Measurements from ENCODE around the gene DENND6B. TPM values are rescaled to one million over a fixed set of nuclear protein-coding genes. Genes with fewer than 3 reads are reported as not detected.

The DENND6B gene
- total and polyA plus RNA-seq, 2 of the 13 experiments (the other 11 are each of a cell fraction or from before 2014, with no cell fraction given) = 0.95 to 3.8 TPM

DNA sequence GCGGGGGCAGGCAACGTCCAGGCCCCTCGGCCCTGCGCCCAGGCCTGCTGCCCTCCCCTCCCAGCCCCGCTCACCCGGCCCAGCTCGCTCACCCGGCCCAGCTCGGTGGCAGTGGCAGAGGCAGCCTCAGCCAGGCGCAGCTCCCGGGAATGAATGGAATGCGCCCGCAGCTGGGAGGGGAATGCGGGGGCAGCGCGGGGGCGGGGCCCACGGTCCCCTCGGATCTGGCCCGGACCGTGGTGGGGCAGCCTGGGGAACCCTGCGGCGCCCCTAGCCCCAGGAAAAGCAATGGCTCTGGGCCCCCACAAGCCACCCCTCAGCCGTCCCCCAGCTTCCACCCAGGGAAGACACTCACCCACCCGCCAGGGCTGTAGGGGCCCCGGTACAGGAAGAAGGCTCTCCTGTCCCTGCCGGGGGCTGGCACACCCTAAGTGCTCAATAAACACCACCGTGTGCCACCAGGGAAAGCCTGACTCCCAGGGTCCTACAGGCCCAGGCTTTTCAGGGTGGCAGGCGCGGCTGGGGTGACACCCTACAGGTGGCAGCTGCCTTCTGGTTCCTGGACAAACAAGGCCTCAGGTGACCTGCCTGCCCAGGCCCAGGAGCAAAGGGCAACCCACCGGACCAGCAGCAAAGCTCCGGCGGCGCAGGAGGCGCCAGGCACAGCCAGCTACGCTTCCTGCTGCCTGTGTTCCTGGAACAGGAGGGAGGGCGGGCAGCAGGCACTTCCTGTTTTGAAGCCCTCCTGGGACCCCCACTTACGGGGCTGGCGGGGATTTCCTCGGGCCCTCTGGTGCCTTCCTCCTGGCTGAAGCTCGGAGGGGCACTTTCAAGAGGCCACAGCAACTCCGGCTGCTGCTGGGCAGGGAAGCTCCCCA is 33.1 kb downstream of the DENND6B start (continued):
- TF ChIP-seq SP2 (CRISPR knock-in tag; IDR thresholded peaks at IDR 0.05) (no peak; the same call in 1 of the 2 replicates), MED8 (CRISPR knock-in tag; IDR thresholded peaks at IDR 0.05; ENCODE audit: insufficient replicate concordance) (no peak), ZNF234 (CRISPR knock-in tag; conservative IDR thresholded peaks at IDR 0.05) (no peak), TBX3 (IDR thresholded peaks at IDR 0.05; ENCODE audit: borderline replicate concordance) (peak; percentile 69; the same call in 1 of the 2 replicates), HIVEP1 (CRISPR knock-in tag; IDR thresholded peaks at IDR 0.05) (peak; percentile 84), ZNF562 (CRISPR knock-in tag; IDR thresholded peaks at IDR 0.05; ENCODE audit: borderline replicate concordance) (no peak), ARNTL (CRISPR knock-in tag; IDR thresholded peaks at IDR 0.05) (0 out of 2 replicates have a peak, but pooled peaks have one; percentile 32), SNAI1 (CRISPR knock-in tag; IDR thresholded peaks at IDR 0.05; ENCODE audit: borderline replicate concordance) (0 out of 2 replicates have a peak, but pooled peaks have one; percentile 19), JARID2 (CRISPR knock-in tag; IDR thresholded peaks at IDR 0.05; ENCODE audit: insufficient replicate concordance) (no peak), ZSCAN20 (CRISPR knock-in tag; IDR thresholded peaks at IDR 0.05; ENCODE audit: borderline replicate concordance) (no peak), NR2C2 (CRISPR knock-in tag; IDR thresholded peaks at IDR 0.05; ENCODE audit: borderline replicate concordance) (peak; percentile 65), MAFK (conservative IDR thresholded peaks at IDR 0.05 in 1 of 2, IDR thresholded peaks at IDR 0.05 in 1 of 2; ENCODE audit: low read length in 2 of 2) (no peak), ZNF101 (CRISPR knock-in tag; IDR thresholded peaks at IDR 0.05; ENCODE audit: borderline replicate concordance, low read depth) (no peak), SRSF4 (IDR thresholded peaks at IDR 0.05; ENCODE audit: low read depth, low read length, poor library complexity, severe bottlenecking) (no peak), ZFX (CRISPR knock-in tag; IDR thresholded peaks at IDR 0.05; ENCODE audit: low read depth) (peak; percentile 98), ZNF446 (CRISPR knock-in tag; IDR thresholded peaks at IDR 0.05) (peak; percentile 46; the same call in 1 of the 2 replicates), MEIS2 (CRISPR knock-in tag; IDR thresholded peaks at IDR 0.05) (peak; percentile 78), HOXA7 (CRISPR knock-in tag; IDR thresholded peaks at IDR 0.05) (no peak), ZSCAN30 (CRISPR knock-in tag; IDR thresholded peaks at IDR 0.05) (no peak), DNMT1 (CRISPR knock-in tag; IDR thresholded peaks at IDR 0.05) (no peak), DNMT3B (CRISPR knock-in tag; conservative IDR thresholded peaks at IDR 0.05) (no peak), ARNT (IDR thresholded peaks at IDR 0.05) (no peak)
- TF ChIP-seq, protein P1, sequence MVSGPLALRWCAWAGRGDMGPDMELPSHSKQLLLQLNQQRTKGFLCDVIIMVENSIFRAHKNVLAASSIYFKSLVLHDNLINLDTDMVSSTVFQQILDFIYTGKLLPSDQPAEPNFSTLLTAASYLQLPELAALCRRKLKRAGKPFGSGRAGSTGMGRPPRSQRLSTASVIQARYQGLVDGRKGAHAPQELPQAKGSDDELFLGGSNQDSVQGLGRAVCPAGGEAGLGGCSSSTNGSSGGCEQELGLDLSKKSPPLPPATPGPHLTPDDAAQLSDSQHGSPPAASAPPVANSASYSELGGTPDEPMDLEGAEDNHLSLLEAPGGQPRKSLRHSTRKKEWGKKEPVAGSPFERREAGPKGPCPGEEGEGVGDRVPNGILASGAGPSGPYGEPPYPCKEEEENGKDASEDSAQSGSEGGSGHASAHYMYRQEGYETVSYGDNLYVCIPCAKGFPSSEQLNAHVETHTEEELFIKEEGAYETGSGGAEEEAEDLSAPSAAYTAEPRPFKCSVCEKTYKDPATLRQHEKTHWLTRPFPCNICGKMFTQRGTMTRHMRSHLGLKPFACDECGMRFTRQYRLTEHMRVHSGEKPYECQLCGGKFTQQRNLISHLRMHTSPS (CRISPR knock-in tag; IDR thresholded peaks at IDR 0.05; ENCODE audit: low read depth) = peak; percentile 99
- TF ChIP-seq, protein P2, sequence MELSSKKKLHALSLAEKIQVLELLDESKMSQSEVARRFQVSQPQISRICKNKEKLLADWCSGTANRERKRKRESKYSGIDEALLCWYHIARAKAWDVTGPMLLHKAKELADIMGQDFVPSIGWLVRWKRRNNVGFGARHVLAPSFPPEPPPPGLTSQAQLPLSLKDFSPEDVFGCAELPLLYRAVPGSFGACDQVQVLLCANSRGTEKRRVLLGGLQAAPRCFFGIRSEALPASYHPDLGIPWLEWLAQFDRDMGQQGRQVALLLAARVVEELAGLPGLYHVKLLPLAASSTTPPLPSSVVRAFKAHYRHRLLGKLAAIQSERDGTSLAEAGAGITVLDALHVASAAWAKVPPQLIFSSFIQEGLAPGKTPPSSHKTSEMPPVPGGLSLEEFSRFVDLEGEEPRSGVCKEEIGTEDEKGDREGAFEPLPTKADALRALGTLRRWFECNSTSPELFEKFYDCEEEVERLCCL (CRISPR knock-in tag; IDR thresholded peaks at IDR 0.05; ENCODE audit: borderline replicate concordance) = no peak
- TF ChIP-seq, protein P3, sequence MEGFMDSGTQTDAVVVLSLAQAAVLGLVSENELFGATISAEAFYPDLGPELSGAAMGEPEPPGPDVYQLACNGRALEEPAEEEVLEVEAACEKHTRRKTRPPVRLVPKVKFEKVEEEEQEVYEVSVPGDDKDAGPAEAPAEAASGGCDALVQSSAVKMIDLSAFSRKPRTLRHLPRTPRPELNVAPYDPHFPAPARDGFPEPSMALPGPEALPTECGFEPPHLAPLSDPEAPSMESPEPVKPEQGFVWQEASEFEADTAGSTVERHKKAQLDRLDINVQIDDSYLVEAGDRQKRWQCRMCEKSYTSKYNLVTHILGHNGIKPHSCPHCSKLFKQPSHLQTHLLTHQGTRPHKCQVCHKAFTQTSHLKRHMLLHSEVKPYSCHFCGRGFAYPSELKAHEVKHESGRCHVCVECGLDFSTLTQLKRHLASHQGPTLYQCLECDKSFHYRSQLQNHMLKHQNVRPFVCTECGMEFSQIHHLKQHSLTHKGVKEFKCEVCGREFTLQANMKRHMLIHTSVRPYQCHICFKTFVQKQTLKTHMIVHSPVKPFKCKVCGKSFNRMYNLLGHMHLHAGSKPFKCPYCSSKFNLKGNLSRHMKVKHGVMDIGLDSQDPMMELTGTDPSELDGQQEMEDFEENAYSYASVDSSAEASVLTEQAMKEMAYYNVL (CRISPR knock-in tag; IDR thresholded peaks at IDR 0.05; ENCODE audit: borderline replicate concordance) = no peak

Data from HepG2 (cell line).